Stimulated activated CD8-positive, alpha-beta memory T cell treated with anti-CD3 and anti-CD28 coated beads, Interleukin-7, amount 100 ng/mL, for 1 hour (primary cell): ENCODE data around the gene RNF5.
"Not testable (repeated sequence)": the region's sequence is repeated elsewhere in the genome, so short reads cannot be mapped to it uniquely, and the experiment has no call there.

ENCODE experiments used
- DNase-seq, 2 donors: peaks; one replicate each; pipeline ENCODE4 v3.0.0-alpha.2; 2020; ENCODE audit warnings: low read depth in 2 of 2

Gene RNF5

DNA sequence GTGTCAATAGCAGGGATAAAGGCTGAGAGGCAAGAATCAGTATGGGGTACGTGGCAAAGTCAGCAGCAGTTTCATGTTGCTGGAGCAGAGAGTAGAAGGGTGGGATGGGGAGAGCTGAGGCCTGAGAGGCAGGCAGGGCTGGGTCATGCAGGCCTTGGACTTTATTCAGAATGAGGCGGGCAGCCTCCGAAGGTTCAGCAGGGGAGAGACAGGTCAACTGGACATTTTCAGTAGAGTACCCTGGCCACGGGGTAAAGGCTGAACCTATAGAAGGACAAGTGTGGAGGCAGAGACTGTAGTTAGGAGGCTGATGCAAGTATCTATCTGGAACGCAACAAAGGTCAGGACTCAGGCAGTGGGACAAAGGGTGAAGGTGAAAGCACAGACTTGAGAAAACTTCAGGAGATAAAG, 32.0 kb downstream of the RNF5 start:
- no peak for DNase-seq

DNA sequence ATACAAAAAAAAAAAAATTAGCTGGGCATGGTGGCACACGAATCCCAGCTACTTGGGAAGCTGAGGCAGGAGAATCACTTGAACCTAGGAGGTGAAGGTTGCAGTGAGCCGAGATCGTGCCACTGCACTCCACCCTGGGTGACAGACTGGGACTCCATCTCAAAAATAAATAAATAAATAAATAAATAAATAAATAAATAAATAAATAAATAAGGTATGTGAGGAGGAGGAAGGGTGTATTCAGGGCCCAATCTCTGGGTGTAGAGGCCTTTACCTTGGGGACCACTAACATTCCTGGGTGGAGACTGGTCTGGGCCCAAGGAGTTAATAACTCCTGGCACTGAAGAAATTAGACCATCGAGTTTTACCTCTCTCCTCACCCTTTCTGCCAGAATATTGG, 33.2 kb downstream of the RNF5 start:
- DNase-seq: not testable (repeated sequence)

DNA sequence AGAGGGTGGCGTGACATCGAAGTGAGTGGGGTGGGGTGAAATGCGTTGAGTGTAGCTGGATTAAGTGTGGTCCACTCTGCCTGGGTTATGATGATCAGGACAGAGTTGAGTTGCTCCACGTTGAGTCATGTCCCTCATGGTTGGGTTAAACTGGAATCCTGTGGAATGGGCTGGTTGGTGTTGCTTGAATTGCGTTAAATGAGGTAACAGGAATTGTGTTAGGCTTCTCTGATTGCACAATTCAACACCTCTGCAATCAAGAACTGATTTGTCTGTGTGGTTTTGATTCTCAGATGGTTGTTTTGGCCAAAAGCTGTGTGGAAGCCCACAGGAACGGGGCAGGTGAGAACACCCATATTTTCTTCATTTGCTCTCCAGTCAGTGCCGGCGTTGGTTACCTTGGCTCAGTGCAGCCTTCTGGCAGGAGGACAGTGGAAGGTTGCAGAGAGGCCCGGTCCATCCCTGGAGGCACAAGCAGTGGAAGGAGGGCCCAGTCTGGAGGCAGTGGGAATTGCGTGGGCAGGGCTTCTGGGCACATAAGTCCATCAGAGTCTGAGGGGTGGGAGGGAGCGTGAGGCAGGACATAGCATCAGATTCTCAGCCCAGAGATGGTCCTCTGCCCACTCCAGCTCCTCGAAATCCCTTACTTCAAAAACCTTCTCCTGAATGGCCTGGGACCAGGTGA, 34.0 kb downstream of the RNF5 start:
- no peak for DNase-seq

DNA sequence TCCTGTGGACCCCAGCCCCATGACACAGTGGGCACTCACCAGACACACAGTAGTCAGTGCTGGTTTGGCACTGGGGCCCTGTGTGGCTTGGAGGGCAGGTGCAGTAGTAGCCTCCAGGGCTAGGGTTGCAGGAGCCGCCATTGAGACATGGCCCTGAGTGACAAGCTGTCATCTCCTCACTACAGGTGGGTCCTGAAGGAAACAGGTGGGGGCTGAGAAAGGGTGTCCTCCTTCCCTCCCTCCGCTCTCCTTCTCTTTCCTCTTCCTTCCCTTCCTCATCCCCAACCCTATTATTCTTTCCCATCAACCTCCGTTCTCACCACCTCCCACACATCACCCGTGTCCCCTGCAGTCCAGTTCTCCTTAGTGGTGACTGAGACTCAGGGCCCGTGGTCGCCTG, 35.4 kb downstream of the RNF5 start:
- no peak for DNase-seq

DNA sequence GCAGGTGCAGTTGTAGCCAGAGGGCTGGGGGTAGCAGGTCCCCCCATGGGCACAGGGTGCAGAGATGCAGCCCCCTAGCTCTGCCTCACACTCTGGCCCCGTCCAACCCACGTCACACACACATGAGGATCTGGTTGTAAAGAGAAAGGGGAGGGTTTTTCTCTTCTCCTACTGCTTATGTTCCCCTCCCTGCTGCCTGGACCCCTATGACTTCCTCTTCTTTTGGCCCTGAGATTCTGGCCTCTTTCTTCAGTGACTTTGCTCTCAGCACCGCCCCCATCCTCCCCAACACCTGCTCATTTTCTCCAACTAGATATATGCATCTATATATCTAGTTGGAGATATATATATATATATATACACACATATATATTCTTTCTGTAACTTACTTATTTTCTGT, 35.9 kb downstream of the RNF5 start:
- no peak for DNase-seq

DNA sequence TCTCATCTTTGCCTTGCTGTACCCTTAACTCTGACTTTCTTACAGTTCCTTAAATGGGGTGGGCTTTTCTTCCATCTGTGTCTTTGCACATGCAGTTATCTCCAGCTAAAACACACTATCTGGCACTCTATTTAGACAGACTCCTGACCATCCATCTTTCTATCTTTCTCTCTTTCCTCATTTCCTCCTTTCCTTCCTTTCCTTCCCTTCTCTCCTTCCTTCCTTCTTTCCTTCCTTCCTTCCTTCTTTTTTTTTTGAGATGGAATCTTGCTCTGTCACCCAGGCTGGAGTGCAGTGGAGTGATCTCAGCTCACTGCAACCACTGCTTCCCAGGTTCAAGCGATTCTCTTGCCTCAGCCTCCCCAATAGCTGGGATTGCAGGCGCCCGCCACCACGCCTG, 37.4 kb downstream of the RNF5 start:
- no peak for DNase-seq

DNA sequence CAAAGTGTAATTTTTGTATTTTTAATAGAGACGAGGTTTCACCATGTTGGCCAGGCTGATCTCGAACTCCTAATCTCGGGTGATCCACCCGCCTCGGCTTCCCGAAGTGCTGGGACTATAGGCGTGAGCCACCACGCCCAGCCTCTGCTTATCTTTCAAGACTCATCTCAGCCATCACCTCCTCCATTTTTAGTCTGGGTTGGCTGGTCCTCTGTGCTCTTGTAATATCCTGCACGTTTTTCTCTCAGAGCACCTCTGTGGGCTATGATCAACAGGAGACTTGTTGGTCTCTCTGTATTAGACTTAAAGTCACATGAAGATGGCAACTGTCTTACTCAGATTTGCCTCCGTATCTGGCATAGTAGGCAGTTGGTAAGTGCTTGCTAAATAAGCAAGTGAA, 38.1 kb downstream of the RNF5 start:
- DNase-seq: no peak

DNA sequence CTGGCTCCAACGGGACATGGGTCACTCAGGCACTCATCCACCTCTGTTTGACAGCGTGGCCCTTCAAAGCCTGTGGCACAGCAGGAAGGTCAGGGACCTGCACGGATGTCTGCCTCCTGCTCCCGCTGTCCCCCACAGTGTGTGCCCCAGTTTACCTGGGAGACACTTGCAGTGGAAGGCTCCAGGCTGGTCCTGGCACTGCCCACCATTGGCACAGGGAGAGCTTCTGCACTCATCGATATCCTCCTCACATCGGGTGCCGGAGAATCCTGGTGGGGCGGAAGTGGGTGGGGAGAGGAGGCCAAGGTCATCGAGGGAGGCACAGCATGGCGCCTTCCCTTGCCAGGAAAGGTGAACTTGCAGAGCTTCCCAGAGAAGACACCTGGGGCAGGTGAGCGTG, 38.8 kb downstream of the RNF5 start:
- DNase-seq: no peak

DNA sequence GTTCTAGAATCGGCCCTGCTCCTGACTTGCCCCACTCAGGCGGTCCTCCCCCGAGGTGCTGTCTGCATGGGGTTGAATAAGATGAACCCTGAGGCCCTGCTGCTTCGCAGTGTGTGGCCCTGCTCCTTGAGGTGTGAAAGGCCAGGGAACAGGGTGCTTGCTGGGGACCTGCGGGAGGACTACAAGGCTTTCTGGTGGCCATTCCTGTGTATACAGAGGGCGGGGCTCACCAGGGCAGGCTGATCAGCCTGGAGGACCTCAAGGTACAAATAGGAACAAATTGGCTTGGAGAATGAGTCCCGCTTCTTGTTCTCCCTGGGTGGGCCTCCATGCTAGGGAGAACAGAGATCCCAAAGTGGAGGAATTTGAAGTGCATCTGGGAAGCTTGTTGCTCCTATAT, 40.0 kb downstream of the RNF5 start:
- no peak for DNase-seq

DNA sequence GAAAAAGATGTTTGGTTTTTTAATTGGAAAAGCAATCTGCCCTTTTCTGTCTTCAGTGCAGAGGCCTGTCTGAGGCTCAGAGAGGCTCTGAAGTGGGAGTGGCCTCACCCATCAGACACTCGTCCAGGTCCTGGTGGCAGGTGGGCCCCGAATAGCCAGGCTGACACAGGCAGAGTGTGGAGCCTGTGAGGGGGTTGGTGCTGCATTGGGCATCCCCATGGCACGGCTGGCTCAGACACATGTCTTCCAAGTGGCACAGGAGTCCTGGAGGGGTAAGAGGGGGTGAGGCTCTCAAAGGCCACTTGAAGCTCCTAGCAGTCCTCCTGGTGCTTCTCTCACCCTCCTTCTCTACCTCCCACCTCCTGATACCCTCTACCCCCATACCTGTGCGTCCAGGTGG, 41.8 kb downstream of the RNF5 start:
- no peak for DNase-seq

DNA sequence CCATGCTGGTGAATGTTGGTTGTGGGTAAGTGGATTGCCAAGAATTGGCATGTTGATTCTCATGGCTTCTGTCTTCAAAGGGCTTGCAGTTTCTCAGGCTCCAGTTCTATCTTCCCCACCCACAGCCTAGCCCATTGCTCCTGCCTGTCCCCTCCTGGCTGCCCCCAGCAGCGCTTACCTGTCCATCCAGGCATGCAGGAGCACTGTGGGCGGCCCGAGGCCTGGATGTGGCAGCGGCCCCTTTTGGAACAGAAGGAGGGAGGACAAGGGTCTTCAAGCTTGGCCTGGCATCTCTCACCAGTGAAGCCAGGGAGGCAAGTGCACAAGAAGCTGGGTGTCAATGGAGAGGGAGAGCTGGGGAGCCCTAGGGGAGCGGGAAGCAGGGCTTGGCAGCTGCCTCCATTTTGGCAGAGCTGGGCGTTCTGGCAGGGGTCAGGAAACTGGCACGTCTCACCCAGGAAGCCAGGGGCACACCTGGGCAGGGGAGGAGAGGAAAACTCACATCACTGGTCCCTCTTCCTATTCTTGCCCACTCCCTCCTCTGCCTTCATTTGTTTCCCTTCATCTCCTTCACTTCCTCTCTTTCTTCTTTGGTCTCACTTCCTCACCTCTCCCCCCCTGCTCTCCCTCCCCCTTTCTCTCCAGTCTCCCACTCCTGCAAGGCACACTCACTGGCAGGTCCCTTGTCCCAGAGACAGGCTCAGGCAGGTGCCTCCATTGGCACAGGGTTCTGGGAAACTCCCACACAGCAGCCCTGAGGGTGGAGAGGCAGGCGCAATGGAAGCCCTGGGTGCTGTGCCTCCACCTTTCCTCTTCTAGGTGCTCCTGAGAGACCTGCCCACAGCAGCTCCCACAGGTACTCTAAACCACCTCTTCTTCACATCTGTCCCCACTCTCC, 44.4 kb downstream of the RNF5 start:
- no peak for DNase-seq

DNA sequence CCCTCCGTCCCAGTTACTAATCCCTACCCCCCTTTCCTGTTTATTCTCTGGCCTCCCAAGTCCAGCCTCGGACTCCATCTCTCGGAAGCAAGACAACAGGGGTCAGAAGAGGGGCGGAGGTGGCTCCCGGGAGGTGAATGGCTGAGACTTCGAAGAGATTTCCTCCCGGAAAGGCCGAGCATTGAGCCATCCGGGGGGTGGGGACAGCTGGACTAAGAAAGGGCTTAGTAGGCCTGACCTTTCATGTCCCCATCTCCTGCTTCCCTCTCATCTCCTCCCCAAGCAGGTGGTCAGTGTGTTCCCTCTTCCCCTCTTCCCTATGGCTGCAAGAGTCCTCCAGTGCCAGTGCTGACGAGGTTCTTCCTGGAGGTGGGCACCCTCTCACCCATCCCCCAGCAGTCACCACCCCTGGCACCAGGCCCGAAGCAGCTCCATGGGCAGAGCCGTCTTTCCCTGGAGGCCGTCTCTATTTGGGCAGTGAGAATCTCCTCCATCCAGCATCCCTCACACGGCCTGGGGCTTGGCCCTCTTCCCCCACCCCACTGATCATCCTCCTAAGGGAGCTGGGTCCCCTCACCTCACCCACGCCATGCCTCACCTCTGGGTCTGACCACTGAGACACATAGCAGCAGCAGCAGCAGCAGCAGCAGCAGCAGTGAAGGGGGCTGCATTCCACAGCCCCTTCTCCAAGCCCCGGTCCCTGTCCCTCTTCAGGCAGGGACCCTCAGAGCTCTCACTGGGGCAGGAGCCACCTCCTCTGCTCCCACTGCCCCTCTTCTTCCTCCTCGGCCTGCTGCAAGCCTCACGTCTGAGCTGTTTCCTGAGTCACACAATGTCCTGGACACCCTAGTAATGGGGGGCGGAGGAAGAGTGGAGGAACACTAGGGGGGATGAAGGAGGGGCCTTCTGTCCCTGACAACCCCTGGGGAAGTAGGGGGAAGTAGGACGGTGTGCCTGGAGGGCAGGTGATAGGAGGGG, 45.3 kb downstream of the RNF5 start, which contains the start of gene NOTCH4:
Gene NOTCH4 (minus strand): TSS at position 810 of the 978 bp plus-strand sequence. CDS start 139 bp downstream, at position 671.
- no peak for DNase-seq

DNA sequence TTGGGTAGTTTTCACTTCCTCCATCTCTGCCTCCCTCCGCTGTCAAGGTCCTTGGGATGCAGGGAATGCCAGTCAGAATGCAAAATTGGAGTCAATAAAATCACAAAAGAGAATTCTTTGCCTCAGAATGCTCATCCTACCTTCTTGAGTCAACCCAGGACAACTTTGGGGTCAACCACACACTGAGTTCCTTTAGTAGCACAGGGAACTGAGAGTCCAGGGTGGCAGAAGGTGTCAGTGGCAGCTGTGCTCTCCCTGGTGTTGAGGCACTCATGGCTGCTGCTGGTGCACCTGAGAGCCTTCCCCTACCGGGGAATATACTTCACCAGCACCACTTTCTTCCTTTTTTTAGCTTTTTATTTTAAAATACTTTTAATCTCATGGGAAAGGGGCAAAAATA, 46.5 kb downstream of the RNF5 start:
- DNase-seq: no peak

DNA sequence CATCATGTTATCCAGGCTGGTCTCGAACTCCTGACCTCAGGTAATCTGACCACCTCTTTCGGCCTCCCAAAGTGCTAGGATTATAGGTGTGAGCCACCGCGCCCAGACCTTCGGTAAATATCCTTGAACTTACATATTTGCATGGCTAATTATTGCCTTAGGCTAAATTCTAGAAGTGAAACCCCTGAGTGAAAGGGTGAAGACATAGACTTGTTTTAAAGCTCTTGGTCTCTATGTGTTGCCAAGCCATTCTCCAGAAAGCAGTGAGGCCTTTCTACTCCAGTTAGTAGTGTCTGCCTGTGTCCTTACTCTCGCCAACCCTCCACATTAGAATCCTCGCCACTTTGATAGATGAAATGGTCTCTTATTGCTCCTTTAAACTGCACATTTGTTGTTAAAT, 48.2 kb downstream of the RNF5 start:
- DNase-seq: no peak
